ENCODE measurements around the gene WWOX.

Gene WWOX

DNA sequence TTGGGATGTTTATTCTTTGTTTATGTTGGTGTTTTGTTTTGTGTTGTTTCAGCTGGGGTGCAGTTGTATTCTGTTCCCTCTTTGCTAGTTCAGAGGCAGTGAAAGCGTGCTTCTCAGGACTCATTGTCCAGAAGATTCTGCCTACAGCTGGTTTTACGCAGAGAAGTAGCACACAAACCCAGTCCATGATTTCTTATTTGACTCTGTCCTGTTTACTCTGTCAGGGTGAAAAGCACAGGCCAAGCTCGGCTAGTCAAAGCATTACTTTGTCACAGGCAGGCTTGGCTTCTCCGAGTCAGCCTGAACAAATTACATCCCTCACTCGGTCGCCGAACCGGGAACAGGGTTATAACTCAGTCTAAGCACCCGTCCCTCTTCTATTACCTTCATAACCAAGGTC is 1066.1 kb downstream of the WWOX start:
- DNase-seq = no peak

- DNase-seq = no peak
Observed at GRCh38 chr16:79167893-79168292, 1068.4 kb downstream of the WWOX start.

DNA sequence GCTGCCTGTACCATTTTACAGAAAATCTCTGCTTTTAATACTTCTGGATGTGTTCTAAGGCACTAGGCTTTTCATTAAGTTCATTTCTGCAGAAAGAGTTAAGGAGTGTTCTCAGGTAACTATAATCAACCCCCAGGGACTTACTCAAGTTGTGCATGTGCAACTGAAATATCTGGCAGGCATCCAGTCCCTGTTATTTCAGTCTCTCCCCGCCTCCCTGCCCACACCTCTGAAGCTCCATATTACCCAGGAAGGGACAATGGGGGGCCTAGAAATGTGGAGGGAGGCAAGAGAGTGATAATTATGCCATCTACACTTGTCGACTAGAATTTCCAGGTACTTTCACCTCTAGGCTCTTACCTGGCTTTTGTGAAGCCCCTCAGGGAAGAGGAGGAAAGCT is 1068.9 kb downstream of the WWOX start:
- no peak for DNase-seq

DNA sequence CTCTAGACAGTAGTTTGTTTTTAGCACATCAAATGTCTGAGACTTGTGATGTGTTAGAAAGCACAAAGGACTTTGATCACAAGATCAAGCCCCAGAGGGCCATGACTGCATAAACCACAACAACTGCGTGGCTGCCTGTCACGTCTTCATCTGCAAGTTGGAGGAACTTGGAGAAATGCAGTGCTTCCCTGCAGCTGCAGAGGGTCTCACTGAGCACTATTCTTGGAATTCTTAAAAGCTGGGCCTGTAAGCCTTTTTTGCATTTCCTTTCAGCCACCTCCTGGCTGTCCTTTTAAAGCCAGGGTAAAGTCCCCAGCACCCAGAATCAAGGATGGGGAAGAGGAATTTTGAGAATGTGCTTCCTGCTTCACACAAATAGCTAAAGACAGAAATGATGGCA is 1069.8 kb downstream of the WWOX start:
- DNase-seq = peak; percentile 56

DNA sequence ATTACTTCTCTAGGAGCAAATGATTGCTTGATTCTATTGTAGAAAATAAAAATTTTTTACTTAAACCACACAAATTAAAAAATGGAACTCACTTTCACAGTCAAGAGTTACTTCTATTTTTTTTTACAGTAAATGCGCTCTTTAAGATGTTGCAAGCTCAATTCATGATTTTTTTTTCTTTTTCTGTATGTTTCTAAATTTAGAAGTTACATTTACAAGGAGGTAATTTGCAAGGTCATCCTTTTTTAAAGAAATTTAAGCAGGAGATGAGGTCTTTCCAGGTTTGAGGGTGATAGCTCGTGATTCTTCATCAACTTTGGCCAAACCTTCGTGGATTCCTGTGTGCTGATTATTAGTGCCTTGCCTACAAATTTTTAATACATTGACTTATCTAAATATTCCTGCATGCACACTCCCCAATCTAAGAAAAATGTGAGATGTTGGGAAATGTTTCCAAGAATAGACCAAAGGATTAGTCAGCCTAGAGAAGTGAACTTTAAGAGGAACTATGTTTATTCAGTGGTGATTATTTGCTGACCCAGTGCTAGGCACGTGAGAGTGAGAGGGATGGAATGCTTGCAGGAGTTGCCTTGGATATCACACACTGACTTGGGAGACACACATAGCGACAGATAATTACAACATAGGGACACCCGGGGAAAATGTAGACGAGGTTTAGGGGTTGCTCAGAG is 1071.2 kb downstream of the WWOX start:
- DNase-seq = peak; percentile 70

DNA sequence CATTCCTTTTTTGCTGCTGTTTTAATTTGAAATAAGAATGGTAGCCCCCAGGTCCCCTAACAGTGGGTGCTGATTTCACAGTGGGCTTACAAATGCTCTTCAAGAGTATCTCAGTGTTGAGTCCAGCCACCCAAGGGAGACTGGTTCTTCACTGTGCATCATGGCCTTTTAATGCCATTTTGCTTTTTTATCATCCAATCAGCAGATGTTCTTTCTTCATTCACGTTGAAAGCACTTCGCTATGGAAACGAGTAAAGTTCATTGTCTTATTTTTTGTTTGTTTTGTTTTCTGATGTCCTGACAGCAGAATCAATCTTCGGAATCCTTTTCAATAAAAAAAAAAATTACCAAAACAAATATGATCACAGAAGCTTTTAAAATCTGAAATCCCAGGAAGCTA is 1072.0 kb downstream of the WWOX start:
- DNase-seq = no peak

DNA sequence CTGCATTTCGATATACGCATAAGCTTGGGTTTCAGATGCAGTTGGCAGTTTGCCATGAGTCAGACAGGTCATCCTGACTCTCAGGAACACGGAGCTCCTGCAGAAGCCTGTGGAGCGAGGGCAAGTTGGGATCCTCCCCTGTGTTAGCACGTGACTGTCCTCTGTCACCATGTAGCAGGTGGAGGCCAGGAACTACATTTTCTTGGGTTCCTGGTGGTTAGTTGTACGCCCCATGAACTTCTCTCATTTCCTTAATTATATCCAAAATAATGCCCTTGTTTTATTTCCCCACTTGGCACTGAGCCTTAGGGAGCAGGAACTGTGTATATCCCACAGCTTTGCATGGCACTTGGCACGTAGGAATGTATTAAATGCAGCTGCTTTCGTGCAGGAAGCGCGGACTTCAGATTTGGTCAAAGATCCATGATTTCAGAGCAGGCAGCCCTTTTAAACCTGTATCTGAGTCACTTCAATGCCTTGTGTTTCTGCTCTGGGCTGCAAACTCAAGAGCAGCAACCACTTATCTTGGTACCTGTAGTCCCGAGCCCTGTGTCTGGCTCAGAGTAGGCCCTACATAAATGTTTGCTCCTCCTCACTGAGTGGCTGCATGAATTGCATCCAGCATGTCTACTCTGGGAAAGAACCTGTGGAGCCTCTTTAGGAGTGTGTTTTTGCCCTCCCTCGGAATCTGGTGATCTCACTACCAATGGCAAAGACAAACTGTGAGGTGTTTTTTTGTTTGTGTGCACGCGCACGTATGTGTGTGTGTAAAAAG is 1072.7 kb downstream of the WWOX start:
- peak; percentile 18 for DNase-seq

GRCh38 chr16:79172976-79173500 is 1073.6 kb downstream of the WWOX start:
- no peak for DNase-seq

- no peak for DNase-seq
Observed at GRCh38 chr16:79173919-79174318, 1074.5 kb downstream of the WWOX start.

GRCh38 chr16:79175286-79176057 is 1076.0 kb downstream of the WWOX start:
- peak; percentile 22 for DNase-seq

GRCh38 chr16:79177018-79177417 is 1077.6 kb downstream of the WWOX start:
- no peak for DNase-seq

DNA sequence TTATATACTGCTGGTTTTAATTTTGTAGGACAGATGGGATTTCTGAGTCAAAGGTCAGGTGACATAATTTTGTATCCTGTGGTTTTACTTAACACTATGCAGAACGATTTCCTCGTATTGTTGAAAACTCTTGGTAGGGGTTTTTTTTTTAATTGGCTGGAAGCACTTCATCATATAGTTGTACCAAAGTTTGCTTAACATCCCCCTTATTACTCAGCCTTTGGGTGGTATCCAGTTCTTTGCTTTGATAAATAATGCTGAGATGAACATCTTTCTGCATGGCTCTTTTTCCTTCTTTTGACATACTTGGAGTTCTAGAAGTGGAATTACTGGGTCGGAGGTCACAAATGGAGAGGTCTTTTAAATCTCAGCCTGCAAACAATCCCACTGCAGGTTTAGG is 1082.0 kb downstream of the WWOX start:
- DNase-seq = peak; percentile 21

- peak; percentile 79 for DNase-seq
Observed at GRCh38 chr16:79182616-79183015, 1083.2 kb downstream of the WWOX start.

- no peak for DNase-seq
Observed at GRCh38 chr16:79183571-79183970, 1084.1 kb downstream of the WWOX start.

DNA sequence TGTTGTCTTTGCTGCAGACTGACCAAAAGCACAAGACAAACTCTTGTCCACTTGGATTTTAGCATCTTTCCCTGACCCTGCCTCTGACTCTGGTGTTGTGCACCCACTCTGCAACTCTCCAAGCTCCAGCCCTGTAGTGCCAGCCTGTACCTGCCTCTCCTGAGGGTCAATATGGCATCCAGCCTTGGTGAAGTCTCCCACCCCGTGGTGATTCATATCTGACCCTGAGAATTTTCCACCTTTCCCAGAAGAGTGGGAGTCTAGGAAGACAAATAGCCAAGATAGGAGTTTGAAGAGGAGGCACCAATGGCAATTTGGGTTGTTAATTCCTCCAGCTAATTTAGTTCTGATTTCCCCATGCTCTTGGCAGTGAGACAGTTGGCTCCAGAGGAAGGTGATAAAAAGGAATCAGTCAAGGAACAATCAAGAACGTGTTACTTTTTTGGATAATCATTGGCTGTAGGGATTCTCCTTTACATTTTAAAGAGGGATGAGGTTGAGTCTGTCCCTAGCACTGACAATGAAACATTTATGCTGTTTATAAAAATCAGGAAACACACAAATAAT is 1085.1 kb downstream of the WWOX start:
- DNase-seq = no peak

DNA sequence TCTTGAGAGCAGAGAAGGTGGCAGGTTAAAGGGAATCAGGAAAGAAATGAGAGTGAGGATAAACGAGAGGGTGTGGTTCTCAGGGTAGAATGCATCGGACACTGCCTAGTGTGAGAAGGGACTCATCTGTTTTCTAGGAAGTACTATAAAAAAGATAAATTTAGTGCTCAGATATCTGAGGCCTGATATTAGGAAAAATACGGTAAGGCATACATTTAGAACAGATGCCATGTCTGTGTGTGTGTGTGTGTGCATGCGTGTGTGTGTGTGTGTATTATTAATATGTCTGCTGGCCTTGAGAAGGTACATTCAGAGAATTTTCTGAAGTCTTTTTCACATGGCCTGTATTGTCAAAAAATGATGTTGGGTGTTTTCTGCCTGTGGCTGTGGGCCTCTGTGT is 1086.3 kb downstream of the WWOX start:
- peak; percentile 37 for DNase-seq

DNA sequence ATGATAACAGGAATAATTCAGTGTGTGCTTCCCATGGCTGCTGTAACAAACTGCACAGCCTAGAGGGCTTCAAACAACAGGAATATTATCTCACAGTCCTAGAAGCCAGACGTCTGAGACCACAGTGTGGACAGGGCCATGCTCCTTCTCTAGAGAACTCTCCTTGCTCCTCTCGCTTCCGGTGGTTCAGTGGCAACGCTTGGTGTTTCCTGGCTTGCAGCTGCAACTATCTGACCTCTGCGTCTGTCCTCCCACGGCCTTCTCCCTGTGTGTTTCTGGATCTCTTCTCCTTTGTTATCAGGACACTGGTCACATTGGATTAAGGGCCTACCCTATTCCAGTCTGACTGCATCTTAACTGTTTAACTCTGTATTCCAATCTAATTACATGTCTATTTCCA is 1086.7 kb downstream of the WWOX start:
- DNase-seq = no peak

DNA sequence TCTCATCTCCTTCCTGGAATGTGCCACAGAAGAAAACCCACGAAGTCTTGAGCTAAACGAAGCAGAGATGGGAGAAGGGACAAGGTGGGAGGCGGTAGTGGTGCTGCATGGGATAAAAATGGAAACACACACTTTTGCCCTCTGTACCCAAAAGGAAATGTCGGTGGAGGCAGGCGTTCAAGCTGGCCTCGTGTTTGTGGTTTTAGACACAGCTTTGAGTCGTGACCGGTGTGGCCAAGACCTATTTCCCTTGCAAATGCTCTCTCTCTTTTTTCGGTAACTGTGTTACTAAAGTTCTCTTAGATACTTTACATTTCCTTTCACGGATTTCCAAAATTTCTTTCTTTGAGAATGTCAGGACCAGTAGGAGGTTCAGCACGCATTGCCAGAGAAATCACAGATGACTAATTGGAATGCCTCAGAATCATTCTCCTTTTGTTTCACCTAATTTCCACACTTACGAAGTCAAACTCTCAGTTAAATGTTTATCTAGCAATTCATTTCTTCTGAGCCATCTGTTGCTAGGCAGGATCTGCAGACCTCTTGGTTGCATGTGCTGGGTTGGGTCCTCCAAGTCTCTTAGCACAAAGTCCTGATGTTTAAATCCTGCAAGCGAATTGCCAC is 1088.8 kb downstream of the WWOX start:
- no peak for DNase-seq

DNA sequence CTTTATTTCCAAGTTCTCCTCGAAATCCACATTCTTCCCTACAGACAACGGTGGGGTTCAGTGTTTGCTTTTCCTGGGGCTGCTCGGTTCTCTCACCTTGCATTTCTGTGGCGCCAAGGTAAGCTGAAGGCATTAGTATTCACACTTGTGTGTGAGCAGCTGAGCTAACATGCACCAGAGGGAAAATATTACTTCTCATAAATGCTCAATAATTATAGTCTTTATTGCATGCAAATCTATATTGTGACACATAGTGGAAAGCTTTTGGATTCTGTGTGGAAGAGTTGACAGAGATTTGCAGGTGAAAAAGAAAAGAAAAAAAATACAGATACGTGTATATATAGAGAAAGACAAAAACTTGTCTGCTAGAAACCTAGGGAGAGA is 1089.3 kb downstream of the WWOX start:
- no peak for DNase-seq

- DNase-seq = no peak
Observed at GRCh38 chr16:79190542-79190941, 1091.1 kb downstream of the WWOX start.

GRCh38 chr16:79191933-79192332 is 1092.5 kb downstream of the WWOX start:
- DNase-seq = no peak

GRCh38 chr16:79192904-79193303 is 1093.5 kb downstream of the WWOX start:
- DNase-seq = no peak

Measured in fibroblast of skin of back (primary cell).